NCI-H2196 treated with DMSO at 0.1 percent for 48 hours (cell line): ENCODE results near the gene PAIP2B.
"Not testable (repeated sequence)": the region's sequence is repeated elsewhere in the genome, so short reads cannot be mapped to it uniquely, and the experiment has no call there.

Source experiments
- DNase-seq: peaks from one replicate; lab custom pipeline; 2025; ENCODE audit not compliant: unreplicated experiment; lab: John Stamatoyannopoulos, UW

The PAIP2B gene

GRCh38 chr2:71220743-71221142, 6.2 kb downstream of the PAIP2B start:
- DNase-seq, result no peak

- no peak for DNase-seq
Measured at GRCh38 chr2:71216501-71216900, 10.4 kb downstream of the PAIP2B start.

GRCh38 chr2:71215447-71215846, 11.5 kb downstream of the PAIP2B start:
- DNase-seq, result no peak

GRCh38 chr2:71212336-71212735, 14.6 kb downstream of the PAIP2B start:
- no peak for DNase-seq

GRCh38 chr2:71210292-71210691, 16.6 kb downstream of the PAIP2B start:
- no peak for DNase-seq

- DNase-seq, result no peak
Measured at GRCh38 chr2:71208756-71209155, 18.1 kb downstream of the PAIP2B start.

GRCh38 chr2:71207601-71208000, 19.3 kb downstream of the PAIP2B start:
- DNase-seq, result no peak

- DNase-seq, result no peak
Measured at GRCh38 chr2:71206271-71206670, 20.6 kb downstream of the PAIP2B start.

- no peak for DNase-seq
Measured at GRCh38 chr2:71191570-71191943, 35.3 kb downstream of the PAIP2B start.

GRCh38 chr2:71190656-71191569, 36.0 kb downstream of the PAIP2B start:
- DNase-seq, result no peak

GRCh38 chr2:71187589-71187988, 39.3 kb downstream of the PAIP2B start:
- no peak for DNase-seq

GRCh38 chr2:71186973-71187372, 39.9 kb downstream of the PAIP2B start:
- no peak for DNase-seq

GRCh38 chr2:71183306-71184115, 43.4 kb downstream of the PAIP2B start:
- DNase-seq, result not testable (repeated sequence)

- no peak for DNase-seq
Measured at GRCh38 chr2:71181316-71181715, 45.6 kb downstream of the PAIP2B start.

GRCh38 chr2:71178836-71179235, 48.1 kb downstream of the PAIP2B start:
- DNase-seq, result not testable (repeated sequence)

- no peak for DNase-seq
Measured at GRCh38 chr2:71174207-71174606, 52.7 kb downstream of the PAIP2B start.

GRCh38 chr2:71173096-71173495, 53.8 kb downstream of the PAIP2B start:
- no peak for DNase-seq

- DNase-seq, result no peak
Measured at GRCh38 chr2:71166812-71167211, 60.1 kb downstream of the PAIP2B start.

GRCh38 chr2:71157124-71157793, 69.6 kb downstream of the PAIP2B start:
- DNase-seq, result no peak

- no peak for DNase-seq
Measured at GRCh38 chr2:71156573-71156972, 70.3 kb downstream of the PAIP2B start.

- no peak for DNase-seq
Measured at GRCh38 chr2:71155846-71156245, 71.1 kb downstream of the PAIP2B start.
